ENCODE measurements around the gene DEAF1. TPM values are rescaled to one million over a fixed set of nuclear protein-coding genes. Genes with fewer than 3 reads are reported as not detected.

Gene DEAF1
- total and polyA plus RNA-seq, 2 of the 13 experiments (the other 11 are each of a cell fraction or from before 2014, with no cell fraction given) = 22.3 to 29.6 TPM

GRCh38 chr11:704781-705645 lies 10.0 kb upstream of the DEAF1 start (continued):
- TF ChIP-seq ZBTB26 (CRISPR knock-in tag; IDR thresholded peaks at IDR 0.05; ENCODE audit: borderline replicate concordance) = no peak; the same call in none of the 2 replicates
- TF ChIP-seq, protein P1, sequence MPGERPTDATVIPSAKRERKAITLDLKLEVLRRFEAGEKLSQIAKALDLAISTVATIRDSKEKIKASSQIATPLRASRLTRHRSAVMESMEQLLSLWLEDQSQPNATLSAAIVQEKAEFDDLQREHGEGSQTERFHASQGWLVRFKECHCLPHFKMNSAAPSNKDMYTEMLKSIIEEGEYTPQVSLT (CRISPR knock-in tag; IDR thresholded peaks at IDR 0.05; ENCODE audit: borderline replicate concordance, low read depth) = no peak; the same call in 1 of the 2 replicates
- TF ChIP-seq ZNF317 (CRISPR knock-in tag; IDR thresholded peaks at IDR 0.05) = peak; percentile 53; the same call in 1 of the 2 replicates
- TF ChIP-seq HOXA5 (CRISPR knock-in tag; IDR thresholded peaks at IDR 0.05) = peak; percentile 83; the same call in 1 of the 2 replicates
- TF ChIP-seq RBAK (CRISPR knock-in tag; IDR thresholded peaks at IDR 0.05) = no peak
- peak; percentile 86; the same call in 1 of the 2 replicates for TF ChIP-seq THYN1 (CRISPR knock-in tag; IDR thresholded peaks at IDR 0.05; ENCODE audit: borderline replicate concordance, low read depth)
- no peak for TF ChIP-seq BATF2 (CRISPR knock-in tag; IDR thresholded peaks at IDR 0.05)
- peak; percentile 25; the same call in 1 of the 2 replicates for TF ChIP-seq ZNF160 (CRISPR knock-in tag; IDR thresholded peaks at IDR 0.05)
- TF ChIP-seq, protein P2, sequence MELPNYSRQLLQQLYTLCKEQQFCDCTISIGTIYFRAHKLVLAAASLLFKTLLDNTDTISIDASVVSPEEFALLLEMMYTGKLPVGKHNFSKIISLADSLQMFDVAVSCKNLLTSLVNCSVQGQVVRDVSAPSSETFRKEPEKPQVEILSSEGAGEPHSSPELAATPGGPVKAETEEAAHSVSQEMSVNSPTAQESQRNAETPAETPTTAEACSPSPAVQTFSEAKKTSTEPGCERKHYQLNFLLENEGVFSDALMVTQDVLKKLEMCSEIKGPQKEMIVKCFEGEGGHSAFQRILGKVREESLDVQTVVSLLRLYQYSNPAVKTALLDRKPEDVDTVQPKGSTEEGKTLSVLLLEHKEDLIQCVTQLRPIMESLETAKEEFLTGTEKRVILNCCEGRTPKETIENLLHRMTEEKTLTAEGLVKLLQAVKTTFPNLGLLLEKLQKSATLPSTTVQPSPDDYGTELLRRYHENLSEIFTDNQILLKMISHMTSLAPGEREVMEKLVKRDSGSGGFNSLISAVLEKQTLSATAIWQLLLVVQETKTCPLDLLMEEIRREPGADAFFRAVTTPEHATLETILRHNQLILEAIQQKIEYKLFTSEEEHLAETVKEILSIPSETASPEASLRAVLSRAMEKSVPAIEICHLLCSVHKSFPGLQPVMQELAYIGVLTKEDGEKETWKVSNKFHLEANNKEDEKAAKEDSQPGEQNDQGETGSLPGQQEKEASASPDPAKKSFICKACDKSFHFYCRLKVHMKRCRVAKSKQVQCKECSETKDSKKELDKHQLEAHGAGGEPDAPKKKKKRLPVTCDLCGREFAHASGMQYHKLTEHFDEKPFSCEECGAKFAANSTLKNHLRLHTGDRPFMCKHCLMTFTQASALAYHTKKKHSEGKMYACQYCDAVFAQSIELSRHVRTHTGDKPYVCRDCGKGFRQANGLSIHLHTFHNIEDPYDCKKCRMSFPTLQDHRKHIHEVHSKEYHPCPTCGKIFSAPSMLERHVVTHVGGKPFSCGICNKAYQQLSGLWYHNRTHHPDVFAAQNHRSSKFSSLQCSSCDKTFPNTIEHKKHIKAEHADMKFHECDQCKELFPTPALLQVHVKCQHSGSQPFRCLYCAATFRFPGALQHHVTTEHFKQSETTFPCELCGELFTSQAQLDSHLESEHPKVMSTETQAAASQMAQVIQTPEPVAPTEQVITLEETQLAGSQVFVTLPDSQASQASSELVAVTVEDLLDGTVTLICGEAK (IDR thresholded peaks at IDR 0.05) = no peak
- TF ChIP-seq, protein P2 (CRISPR knock-in tag; IDR thresholded peaks at IDR 0.05) = no peak
- TF ChIP-seq, protein P3, sequence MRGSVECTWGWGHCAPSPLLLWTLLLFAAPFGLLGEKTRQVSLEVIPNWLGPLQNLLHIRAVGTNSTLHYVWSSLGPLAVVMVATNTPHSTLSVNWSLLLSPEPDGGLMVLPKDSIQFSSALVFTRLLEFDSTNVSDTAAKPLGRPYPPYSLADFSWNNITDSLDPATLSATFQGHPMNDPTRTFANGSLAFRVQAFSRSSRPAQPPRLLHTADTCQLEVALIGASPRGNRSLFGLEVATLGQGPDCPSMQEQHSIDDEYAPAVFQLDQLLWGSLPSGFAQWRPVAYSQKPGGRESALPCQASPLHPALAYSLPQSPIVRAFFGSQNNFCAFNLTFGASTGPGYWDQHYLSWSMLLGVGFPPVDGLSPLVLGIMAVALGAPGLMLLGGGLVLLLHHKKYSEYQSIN (CRISPR knock-in tag; IDR thresholded peaks at IDR 0.05; ENCODE audit: borderline replicate concordance) = no peak
- peak; percentile 98; the same call in 1 of the 2 replicates for TF ChIP-seq ELF4 (CRISPR knock-in tag; IDR thresholded peaks at IDR 0.05; ENCODE audit: borderline replicate concordance)
- TF ChIP-seq ZNF782 (CRISPR knock-in tag; IDR thresholded peaks at IDR 0.05; ENCODE audit: borderline replicate concordance) = 0 out of 2 replicates have a peak, but pooled peaks have one; percentile 34
- TF ChIP-seq ZNF564 (CRISPR knock-in tag; IDR thresholded peaks at IDR 0.05) = peak; percentile 64; the same call in 1 of the 2 replicates
- peak; percentile 89; the same call in 1 of the 2 replicates for TF ChIP-seq ZNF547 (CRISPR knock-in tag; IDR thresholded peaks at IDR 0.05)
